Right renal cortex interstitium (tissue), 3 donors: ENCODE data around the gene PGS1. TPM values are rescaled to one million over a fixed set of nuclear protein-coding genes. Genes with fewer than 3 reads are reported as not detected.

Experiments used
- DNase-seq, 3 donors: peaks; one replicate each; pipeline ENCODE4 v3.0.0-alpha.2; 2013; ENCODE audit warnings: low read depth in 3 of 3, low spot score in 2 of 3
- polyA plus RNA-seq, 3 donors: library from polyadenylated mRNA; unstranded; fragments of 120-200 nt; gene quantifications; one replicate each; pipeline ENCODE4 v1.2.1, GENCODE V29; 2013; ENCODE audit not compliant: insufficient read length in 3 of 3

The PGS1 gene
- polyA plus RNA-seq, 3 donors: 38.8 to 41.3 (median 39.1) TPM

DNA sequence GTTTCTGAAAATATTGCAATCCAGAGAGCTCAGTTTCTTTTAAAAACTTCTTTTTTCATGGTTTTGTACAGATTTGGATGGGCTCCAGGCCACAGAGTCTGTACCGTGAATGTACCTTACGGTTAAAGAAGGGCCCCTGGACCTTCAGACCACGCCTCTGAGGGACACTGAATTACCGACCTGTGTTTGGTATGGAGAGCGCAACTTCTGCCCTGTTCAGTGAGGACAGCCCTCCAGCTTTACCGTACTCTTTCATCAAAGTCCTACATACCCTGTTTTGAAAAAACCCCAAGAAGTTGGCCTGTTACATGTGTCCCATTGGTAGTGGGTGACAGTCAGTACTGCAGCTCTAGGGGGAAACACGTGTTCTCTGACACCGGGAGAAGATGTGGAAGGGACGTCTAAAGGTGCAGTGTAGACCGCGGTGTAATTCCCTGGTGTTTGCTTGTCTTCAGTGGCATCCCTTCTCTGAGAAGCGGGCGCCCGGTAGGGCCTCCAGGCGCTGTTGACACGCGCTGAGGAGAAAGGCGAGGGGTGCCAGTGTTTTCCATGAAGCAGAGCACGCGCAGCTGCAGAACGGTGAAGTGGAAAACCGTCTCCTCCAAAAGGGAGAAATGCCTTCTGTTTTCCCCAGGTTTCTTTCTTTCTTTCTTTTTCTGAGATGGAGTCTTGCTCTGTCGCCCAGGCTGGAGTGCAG, 6.2 kb downstream of the PGS1 start:
- no peak for DNase-seq

GRCh38 chr17:78387977-78388941, 9.8 kb downstream of the PGS1 start:
- no peak for DNase-seq

DNA sequence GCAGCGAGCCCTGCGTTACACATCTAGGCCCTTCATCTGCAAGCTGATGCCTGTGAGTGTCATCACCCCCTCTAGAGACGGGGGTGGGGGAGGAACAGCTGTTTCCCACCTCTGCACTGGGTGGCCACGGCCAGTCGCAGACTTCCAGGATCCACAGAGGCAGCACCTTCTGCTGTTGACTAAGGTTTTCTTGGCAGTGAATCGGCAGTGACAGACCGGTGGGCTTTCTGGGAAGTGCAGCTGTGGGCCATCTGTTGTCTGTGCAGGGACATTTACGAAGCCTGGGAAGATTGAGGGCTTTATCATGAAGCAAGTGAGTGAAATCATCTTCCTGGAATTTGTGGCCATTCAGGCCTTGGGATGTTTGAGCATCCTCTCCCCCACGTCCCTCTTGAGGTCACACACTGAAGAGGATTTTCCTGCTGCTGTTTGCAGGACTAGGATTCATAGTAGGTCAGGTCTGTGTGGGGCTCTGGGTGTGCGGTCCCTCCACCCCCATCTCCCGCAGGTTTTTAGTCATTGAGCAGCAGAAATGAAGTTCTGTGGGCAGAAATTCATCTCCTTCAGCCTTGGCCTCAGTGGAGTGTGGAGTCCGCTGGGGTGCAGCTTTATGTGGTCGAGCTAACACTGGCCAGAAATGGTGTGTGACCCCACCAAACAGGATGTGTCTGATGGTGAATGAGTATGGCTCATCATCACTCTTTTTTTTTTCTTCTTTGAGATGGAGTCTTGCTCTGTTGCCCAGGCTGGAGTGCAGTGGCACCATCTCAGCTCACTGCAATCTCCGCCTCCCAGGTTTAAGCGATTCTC, 12.0 kb downstream of the PGS1 start:
- no peak for DNase-seq

DNA sequence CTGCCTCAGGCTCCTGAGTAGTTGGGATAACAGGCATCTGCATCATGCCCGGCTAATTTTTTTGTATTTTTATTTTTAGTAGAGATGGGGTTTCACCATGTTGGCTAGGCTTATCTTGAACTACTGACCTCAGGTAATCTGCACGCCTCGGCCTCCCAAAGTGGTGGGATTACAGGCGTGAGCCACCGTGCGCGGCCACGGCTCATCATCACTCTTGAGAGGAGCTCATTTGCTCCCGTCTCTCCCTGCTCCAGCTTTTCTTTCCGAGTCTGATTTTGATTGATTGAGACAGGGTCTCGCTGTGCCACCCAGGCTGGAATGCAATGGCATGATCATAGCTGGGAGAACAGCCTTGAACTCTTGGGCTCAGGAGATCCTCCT, 12.6 kb downstream of the PGS1 start:
- no peak for DNase-seq

DNA sequence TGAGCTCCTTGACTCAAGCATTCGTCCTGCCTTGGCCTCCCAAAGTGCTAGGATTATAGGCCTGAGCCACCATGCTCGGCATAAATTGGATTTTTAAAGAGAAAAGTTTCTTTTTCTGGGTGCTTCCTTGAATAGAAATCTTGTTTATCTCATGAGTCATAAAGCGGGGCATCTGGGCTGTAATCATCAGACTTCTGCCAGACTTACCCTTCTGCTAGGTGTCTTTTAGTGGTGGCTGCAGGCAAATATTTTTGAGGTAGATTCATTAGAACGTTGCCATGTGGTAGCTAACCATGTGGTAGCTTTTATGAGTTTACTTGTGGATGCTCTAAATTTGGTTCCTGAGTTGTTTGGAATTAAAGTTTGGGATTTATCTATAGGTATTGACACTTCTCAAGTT, 13.4 kb downstream of the PGS1 start:
- no peak for DNase-seq

DNA sequence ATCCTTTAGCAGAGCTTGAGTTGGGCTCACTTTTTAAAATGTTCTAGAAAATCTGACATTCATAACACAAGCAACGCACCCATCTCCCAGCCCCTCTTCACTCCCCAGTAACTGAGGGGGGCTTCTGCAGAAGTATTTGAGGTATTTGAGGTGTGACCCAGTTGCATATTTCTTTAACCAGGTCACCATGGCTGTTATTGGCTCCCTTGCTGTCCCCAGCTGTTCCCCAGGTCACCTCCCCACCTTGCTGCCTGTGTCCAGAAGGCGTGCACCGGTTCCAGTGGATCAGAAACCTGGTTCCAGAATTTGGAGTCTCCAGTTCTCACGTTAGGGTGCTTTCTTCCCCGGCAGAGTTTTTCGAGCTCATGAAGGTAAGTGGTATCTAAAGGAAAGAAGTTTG, 13.8 kb downstream of the PGS1 start:
- DNase-seq: no peak

DNA sequence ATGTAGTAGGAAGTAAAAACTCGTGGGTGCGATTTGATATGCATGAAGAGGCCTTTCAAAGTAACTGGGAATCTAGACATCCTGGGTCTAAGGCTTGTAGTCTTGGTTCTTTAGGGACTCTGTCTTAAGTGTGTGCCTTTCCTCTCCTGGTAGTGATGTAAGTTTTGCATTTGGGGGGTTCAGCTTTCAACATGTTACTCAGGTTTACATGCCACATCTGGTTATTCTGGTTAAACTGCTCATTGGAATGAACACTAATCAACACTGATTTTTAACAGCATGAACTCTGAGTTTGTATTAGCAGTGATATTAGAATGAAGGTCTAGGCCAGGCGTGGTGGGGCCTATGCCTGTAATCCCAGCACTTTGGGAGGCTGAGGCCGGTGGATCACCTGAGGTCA, 15.1 kb downstream of the PGS1 start:
- DNase-seq: no peak

DNA sequence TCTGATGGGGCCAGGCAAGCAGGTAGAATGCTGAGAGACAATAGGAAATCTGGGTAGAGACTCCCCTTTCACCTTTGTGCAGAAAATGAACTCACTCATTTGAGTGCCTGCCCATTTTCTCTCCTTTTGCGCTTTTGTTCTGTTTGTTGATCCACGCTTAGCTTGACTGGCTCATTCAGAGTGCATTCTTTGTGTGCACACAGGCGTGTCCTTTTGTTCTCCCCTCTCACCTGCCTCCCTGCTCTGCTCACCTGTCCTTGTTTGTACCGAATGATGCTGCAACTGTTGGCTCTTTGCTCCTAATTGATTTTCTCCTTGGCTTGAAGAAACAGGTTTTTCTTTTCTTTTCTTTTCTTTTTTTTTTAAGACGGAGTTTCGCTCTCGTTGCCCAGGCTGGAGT, 15.8 kb downstream of the PGS1 start:
- DNase-seq: no peak

GRCh38 chr17:78395155-78395554, 16.7 kb downstream of the PGS1 start:
- no peak for DNase-seq

DNA sequence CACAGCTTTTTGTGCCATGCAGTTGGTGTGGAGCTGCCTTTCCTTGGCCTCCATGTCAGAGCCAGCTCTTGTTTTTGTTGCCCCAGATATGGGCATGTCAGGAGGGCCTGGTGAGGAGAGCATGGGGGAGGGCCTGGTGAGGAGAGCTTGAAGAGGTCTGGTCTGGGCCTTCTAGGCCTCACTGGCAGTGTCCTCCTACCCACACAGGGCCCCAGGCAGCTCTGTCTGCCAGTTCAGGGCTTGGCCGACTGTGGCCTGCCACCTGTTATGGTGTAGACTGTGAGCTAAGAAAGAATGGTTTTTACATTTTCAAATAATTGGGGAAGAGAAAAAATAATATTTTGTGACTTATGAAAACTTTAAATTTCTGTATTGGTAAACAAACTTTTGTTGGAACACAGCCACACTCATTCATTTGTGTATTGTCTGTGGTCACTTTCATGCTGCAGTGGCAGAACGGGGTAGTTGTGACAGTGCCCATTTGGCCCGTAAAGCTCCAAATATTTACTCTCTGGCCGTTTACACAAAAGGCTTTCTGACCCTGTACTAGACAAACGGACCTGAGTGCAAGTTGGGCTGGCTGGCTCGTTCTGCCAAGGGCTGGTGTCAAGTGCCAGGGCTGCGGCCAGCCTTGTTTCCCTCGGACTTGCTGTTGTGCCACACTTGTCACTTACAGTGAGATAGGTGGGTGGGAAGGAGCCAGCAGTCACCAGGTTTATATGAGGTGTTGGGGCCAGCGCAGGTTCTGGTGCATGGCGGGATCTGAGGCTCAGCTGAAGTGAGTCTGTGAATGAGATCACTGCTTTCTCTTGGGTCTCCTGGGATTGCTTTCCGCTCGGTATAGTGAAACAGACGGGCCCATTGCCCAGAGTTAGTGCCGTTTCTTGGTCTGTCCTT, 18.2 kb downstream of the PGS1 start:
- no peak for DNase-seq

- no peak for DNase-seq
Observed at GRCh38 chr17:78397681-78398101, 19.2 kb downstream of the PGS1 start.

GRCh38 chr17:78398390-78398789, 19.9 kb downstream of the PGS1 start:
- no peak for DNase-seq

GRCh38 chr17:78399028-78399692, 20.7 kb downstream of the PGS1 start:
- no peak for DNase-seq

DNA sequence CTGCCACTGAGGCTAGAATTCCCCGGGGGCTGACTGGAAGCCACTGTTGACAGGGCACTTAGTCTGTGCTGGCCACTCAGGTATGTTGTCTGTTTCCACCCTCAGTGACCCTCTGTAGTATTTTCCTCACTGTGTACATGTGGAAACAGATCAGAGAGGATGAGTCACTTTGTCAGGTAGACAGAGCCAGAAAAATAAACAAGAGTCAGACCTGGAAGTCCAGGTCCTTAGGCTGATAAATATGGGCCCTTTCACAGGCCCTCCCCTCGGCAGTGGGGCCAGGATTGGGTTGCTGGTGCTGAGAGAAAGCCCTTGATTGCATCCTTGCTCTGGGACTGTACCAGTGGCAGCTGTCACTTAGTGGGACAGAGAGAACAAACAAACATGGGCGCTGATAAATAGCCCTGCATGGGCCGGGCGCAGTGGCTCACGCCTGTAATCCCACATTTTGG, 21.3 kb downstream of the PGS1 start:
- no peak for DNase-seq

DNA sequence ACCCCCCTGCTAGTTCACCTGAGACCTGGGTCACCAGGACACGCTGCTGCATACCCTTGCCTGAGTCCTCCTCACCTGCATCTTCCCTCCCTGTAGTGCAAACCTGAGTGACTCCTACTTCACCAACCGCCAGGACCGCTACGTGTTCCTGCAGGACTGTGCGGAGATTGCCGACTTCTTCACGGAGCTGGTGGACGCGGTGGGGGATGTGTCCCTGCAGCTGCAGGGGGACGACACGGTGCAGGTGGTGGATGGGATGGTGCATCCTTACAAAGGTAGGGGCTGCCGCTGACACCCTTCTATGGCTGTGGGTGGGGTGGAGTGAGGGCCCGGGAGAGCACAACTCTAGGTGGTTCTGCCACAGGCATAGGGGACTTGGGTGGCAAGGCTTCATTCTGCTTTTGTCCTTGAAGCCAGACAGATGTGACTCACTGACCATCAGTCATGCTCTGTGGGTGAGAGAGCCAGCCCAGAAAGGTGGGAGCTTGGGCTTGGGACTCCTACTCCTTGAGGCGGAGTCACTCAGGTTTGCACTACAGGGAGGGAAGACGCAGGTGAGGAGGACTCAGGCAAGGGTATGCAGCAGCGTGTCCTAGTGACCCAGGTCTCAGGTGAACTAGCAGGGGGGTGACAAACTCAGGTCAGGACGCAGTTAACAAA, 22.3 kb downstream of the PGS1 start:
- no peak for DNase-seq

DNA sequence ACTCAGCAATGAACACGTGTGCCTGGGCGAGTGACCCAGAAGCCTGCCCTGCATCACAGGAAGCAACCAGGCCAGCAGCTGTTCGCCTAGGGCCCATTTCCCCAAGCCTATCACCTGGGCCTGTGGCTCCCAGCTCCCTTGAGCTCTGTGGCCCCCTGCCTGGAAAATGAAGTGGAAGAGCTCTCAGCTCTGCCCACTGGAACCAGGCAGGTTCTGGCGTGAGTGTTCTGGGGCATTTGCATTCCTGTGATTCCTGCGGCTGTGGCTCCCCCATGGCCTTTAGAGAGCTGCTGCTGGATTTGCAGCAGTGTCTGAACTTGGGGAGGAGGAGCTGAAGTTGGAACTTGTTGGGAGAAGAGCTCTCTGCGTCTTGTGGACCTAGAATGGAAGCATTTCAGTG, 22.8 kb downstream of the PGS1 start:
- DNase-seq: no peak

DNA sequence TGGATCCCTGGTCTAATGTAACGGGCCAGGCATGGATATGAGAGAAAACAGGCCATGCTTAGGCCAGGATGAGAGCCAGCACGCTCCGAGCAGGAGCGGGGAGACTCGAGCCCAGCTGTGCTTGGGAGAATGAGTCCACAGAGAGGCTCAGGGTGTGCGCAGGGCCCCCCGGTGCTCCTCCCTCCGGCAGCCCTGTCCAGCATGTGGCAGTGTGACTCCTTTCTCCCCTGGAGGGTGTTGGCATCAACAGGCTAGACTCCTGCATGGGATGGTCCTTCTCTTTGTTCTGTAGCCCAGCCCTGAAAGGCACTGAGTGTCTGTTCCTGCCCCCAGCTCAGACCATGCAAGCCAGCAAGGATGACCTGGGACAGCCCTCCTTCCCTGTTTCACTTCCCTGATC, 23.4 kb downstream of the PGS1 start:
- no peak for DNase-seq

- no peak for DNase-seq
Observed at GRCh38 chr17:78403822-78404221, 25.4 kb downstream of the PGS1 start.

DNA sequence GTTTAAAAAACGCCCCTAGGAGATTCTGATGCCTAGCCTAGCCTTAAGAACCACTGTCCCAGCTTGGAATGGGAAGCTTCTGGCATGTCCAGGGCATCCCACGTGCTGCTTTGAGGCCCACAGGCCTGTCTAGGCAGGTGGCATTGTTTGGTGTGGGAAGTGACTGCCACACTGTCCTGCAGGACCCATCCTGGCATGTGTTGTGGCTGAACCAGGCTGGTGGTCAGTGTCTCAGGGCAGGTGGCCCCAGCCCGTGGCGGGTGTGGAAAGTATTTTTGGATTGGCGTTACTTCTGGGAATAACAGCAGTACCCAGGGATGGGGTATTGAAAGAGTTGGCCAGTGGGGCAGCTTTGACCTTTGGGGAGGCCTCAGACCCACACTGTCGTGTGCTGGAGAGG, 27.9 kb downstream of the PGS1 start:
- no peak for DNase-seq
